ENCODE results near the gene KCNQ5.

The KCNQ5 gene

GRCh38 chr6:72770959-72771358 is 149.1 kb downstream of the KCNQ5 start:
- Mint-ChIP-seq H3K9me3 (ENCODE audit: low read depth) (no peaks in the 10 kb centered on the region), H3K4me3 (no peak overlapping the region), H3K27ac (no peak overlapping the region), H3K36me3 (peaks cover 2% of the 10 kb centered on the region), H3K4me1 (ENCODE audit: low read depth) (no peaks in the 10 kb centered on the region), H3K27me3 (no peaks in the 10 kb centered on the region)

GRCh38 chr6:72776456-72776855 is 154.6 kb downstream of the KCNQ5 start:
- Mint-ChIP-seq H3K9me3 (ENCODE audit: low read depth) (no peaks in the 10 kb centered on the region), H3K4me3 (no peak overlapping the region), H3K27me3 (no peaks in the 10 kb centered on the region), H3K4me1 (ENCODE audit: low read depth) (no peaks in the 10 kb centered on the region), H3K27ac (no peak overlapping the region), H3K36me3 (peaks cover 5% of the 10 kb centered on the region)

- no peak overlapping the region for H3K4me3 Mint-ChIP-seq
- no peak overlapping the region for H3K27ac Mint-ChIP-seq
- no peaks in the 10 kb centered on the region for H3K9me3 Mint-ChIP-seq (ENCODE audit: low read depth)
- H3K27me3 Mint-ChIP-seq = no peaks in the 10 kb centered on the region
- H3K4me1 Mint-ChIP-seq (ENCODE audit: low read depth) = no peaks in the 10 kb centered on the region
- H3K36me3 Mint-ChIP-seq = peaks cover 7% of the 10 kb centered on the region
Measured at GRCh38 chr6:72781624-72782023, 159.8 kb downstream of the KCNQ5 start.

GRCh38 chr6:72783035-72783434 is 161.2 kb downstream of the KCNQ5 start:
- no peak overlapping the region for H3K4me3 Mint-ChIP-seq
- H3K9me3 Mint-ChIP-seq (ENCODE audit: low read depth) = no peaks in the 10 kb centered on the region
- H3K27me3 Mint-ChIP-seq = no peaks in the 10 kb centered on the region
- H3K4me1 Mint-ChIP-seq (ENCODE audit: low read depth) = no peaks in the 10 kb centered on the region
- H3K36me3 Mint-ChIP-seq = peaks cover 2% of the 10 kb centered on the region
- no peak overlapping the region for H3K27ac Mint-ChIP-seq

- H3K4me3 Mint-ChIP-seq = no peak overlapping the region
- no peaks in the 10 kb centered on the region for H3K4me1 Mint-ChIP-seq (ENCODE audit: low read depth)
- H3K36me3 Mint-ChIP-seq = peaks cover 2% of the 10 kb centered on the region
- H3K27ac Mint-ChIP-seq = no peak overlapping the region
- H3K9me3 Mint-ChIP-seq (ENCODE audit: low read depth) = no peaks in the 10 kb centered on the region
- H3K27me3 Mint-ChIP-seq = no peaks in the 10 kb centered on the region
Measured at GRCh38 chr6:72783666-72784065, 161.8 kb downstream of the KCNQ5 start.

GRCh38 chr6:72784071-72784470 is 162.2 kb downstream of the KCNQ5 start:
- no peak overlapping the region for H3K27ac Mint-ChIP-seq
- no peak overlapping the region for H3K4me3 Mint-ChIP-seq
- H3K9me3 Mint-ChIP-seq (ENCODE audit: low read depth) = no peaks in the 10 kb centered on the region
- no peaks in the 10 kb centered on the region for H3K4me1 Mint-ChIP-seq (ENCODE audit: low read depth)
- H3K27me3 Mint-ChIP-seq = no peaks in the 10 kb centered on the region
- H3K36me3 Mint-ChIP-seq = peaks cover 2% of the 10 kb centered on the region

- H3K27me3 Mint-ChIP-seq = no peaks in the 10 kb centered on the region
- H3K27ac Mint-ChIP-seq = no peak overlapping the region
- no peaks in the 10 kb centered on the region for H3K9me3 Mint-ChIP-seq (ENCODE audit: low read depth)
- no peak overlapping the region for H3K4me3 Mint-ChIP-seq
- no peaks in the 10 kb centered on the region for H3K4me1 Mint-ChIP-seq (ENCODE audit: low read depth)
- peaks cover 2% of the 10 kb centered on the region for H3K36me3 Mint-ChIP-seq
Measured at GRCh38 chr6:72784581-72784980, 162.7 kb downstream of the KCNQ5 start.

- H3K27me3 Mint-ChIP-seq = no peaks in the 10 kb centered on the region
- no peak overlapping the region for H3K27ac Mint-ChIP-seq
- no peaks in the 10 kb centered on the region for H3K9me3 Mint-ChIP-seq (ENCODE audit: low read depth)
- peaks cover 13% of the 10 kb centered on the region for H3K36me3 Mint-ChIP-seq
- H3K4me3 Mint-ChIP-seq = no peak overlapping the region
- H3K4me1 Mint-ChIP-seq (ENCODE audit: low read depth) = no peaks in the 10 kb centered on the region
Measured at GRCh38 chr6:72787391-72788031, 165.6 kb downstream of the KCNQ5 start.

- H3K9me3 Mint-ChIP-seq (ENCODE audit: low read depth) = no peaks in the 10 kb centered on the region
- no peaks in the 10 kb centered on the region for H3K4me1 Mint-ChIP-seq (ENCODE audit: low read depth)
- no peak overlapping the region for H3K4me3 Mint-ChIP-seq
- H3K27me3 Mint-ChIP-seq = no peaks in the 10 kb centered on the region
- H3K27ac Mint-ChIP-seq = no peak overlapping the region
- H3K36me3 Mint-ChIP-seq = peaks cover 15% of the 10 kb centered on the region
Measured at GRCh38 chr6:72788188-72788587, 166.3 kb downstream of the KCNQ5 start.

GRCh38 chr6:72789145-72789544 is 167.3 kb downstream of the KCNQ5 start:
- Mint-ChIP-seq H3K27ac (no peak overlapping the region), H3K9me3 (ENCODE audit: low read depth) (no peaks in the 10 kb centered on the region), H3K4me3 (no peak overlapping the region), H3K4me1 (ENCODE audit: low read depth) (no peaks in the 10 kb centered on the region), H3K36me3 (peaks cover 15% of the 10 kb centered on the region), H3K27me3 (no peaks in the 10 kb centered on the region)

- Mint-ChIP-seq H3K4me1 (ENCODE audit: low read depth) (no peaks in the 10 kb centered on the region), H3K36me3 (peaks cover 13% of the 10 kb centered on the region), H3K4me3 (no peak overlapping the region), H3K9me3 (ENCODE audit: low read depth) (no peaks in the 10 kb centered on the region), H3K27me3 (no peaks in the 10 kb centered on the region), H3K27ac (no peak overlapping the region)
Measured at GRCh38 chr6:72792692-72793091, 170.8 kb downstream of the KCNQ5 start.

GRCh38 chr6:72793641-72794395 is 172.0 kb downstream of the KCNQ5 start:
- Mint-ChIP-seq H3K27me3 (no peaks in the 10 kb centered on the region), H3K4me1 (ENCODE audit: low read depth) (peaks cover 4% of the 10 kb centered on the region), H3K4me3 (no peak overlapping the region), H3K9me3 (ENCODE audit: low read depth) (no peaks in the 10 kb centered on the region), H3K36me3 (peaks cover 13% of the 10 kb centered on the region), H3K27ac (no peak overlapping the region)

- no peak overlapping the region for H3K27ac Mint-ChIP-seq
- no peaks in the 10 kb centered on the region for H3K27me3 Mint-ChIP-seq
- no peaks in the 10 kb centered on the region for H3K9me3 Mint-ChIP-seq (ENCODE audit: low read depth)
- peaks cover 3% of the 10 kb centered on the region for H3K36me3 Mint-ChIP-seq
- peaks cover 4% of the 10 kb centered on the region for H3K4me1 Mint-ChIP-seq (ENCODE audit: low read depth)
- H3K4me3 Mint-ChIP-seq = no peak overlapping the region
Measured at GRCh38 chr6:72798196-72798595, 176.3 kb downstream of the KCNQ5 start.

- no peak overlapping the region for H3K27ac Mint-ChIP-seq
- H3K9me3 Mint-ChIP-seq (ENCODE audit: low read depth) = no peaks in the 10 kb centered on the region
- peaks cover 2% of the 10 kb centered on the region for H3K4me1 Mint-ChIP-seq (ENCODE audit: low read depth)
- H3K4me3 Mint-ChIP-seq = no peak overlapping the region
- no peaks in the 10 kb centered on the region for H3K27me3 Mint-ChIP-seq
- H3K36me3 Mint-ChIP-seq = no peaks in the 10 kb centered on the region
Measured at GRCh38 chr6:72809746-72810379, 188.0 kb downstream of the KCNQ5 start.

GRCh38 chr6:72810571-72811280 is 188.9 kb downstream of the KCNQ5 start:
- H3K9me3 Mint-ChIP-seq (ENCODE audit: low read depth) = no peaks in the 10 kb centered on the region
- no peak overlapping the region for H3K4me3 Mint-ChIP-seq
- peaks cover 2% of the 10 kb centered on the region for H3K4me1 Mint-ChIP-seq (ENCODE audit: low read depth)
- H3K27me3 Mint-ChIP-seq = no peaks in the 10 kb centered on the region
- no peaks in the 10 kb centered on the region for H3K36me3 Mint-ChIP-seq
- H3K27ac Mint-ChIP-seq = no peak overlapping the region
